Measurements from ENCODE around the gene CAPN3.
A peak's percentile ranks its signal among the peaks of the same experiment; 100 is the strongest.

Gene CAPN3

DNA sequence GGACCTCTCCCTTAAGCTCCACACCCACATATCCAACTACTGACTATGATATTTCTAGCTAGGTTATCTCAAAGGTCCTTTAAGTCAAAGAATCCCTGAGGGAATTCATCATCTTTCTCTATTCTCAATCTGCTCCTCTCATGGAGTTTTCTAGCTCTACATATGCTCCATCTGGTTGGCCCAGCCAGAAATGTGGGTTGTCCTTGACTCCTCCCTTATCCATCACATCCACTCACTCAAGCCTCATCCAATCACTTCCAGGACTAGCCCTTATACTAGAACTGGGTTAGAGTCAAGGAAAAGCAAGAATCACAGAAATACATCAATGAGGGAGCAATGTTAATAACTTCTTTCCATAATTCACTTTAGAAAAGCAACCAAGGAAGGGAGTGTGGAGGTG lies 86.2 kb downstream of the CAPN3 start:
- TF ChIP-seq, protein P1, sequence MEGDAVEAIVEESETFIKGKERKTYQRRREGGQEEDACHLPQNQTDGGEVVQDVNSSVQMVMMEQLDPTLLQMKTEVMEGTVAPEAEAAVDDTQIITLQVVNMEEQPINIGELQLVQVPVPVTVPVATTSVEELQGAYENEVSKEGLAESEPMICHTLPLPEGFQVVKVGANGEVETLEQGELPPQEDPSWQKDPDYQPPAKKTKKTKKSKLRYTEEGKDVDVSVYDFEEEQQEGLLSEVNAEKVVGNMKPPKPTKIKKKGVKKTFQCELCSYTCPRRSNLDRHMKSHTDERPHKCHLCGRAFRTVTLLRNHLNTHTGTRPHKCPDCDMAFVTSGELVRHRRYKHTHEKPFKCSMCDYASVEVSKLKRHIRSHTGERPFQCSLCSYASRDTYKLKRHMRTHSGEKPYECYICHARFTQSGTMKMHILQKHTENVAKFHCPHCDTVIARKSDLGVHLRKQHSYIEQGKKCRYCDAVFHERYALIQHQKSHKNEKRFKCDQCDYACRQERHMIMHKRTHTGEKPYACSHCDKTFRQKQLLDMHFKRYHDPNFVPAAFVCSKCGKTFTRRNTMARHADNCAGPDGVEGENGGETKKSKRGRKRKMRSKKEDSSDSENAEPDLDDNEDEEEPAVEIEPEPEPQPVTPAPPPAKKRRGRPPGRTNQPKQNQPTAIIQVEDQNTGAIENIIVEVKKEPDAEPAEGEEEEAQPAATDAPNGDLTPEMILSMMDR (IDR thresholded peaks at IDR 0.05; ENCODE audit: low read depth, low read length) = no peak
- no peak for DNase-seq (ENCODE audit: low read depth in 2 of 2)
- H3K4me3 ChIP-seq (replicated peaks in 1 of 2; ENCODE audit: low read depth in 2 of 2, low read length in 2 of 2) = no peak overlapping the region

DNA sequence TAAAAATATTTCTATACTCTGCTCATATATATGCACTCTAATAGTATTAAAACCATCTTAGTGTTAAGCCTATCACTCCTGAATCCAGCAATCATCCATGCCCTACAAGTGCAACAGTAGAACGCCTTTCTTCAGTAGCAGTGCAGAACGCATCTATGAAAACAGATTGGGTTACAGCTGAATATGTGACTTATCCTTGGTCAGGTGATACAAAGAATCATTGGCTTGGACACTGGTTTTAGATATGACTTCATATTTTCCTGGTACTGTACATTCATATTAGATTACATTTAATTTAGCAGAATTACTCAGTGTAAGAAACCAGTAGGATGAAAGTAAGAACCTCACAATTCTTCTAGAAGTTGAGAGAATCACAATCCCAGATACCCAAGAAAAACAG lies 88.3 kb downstream of the CAPN3 start:
- no peak for DNase-seq (ENCODE audit: low read depth in 2 of 2)
- no peak overlapping the region for H3K4me3 ChIP-seq (replicated peaks in 1 of 2; ENCODE audit: low read depth in 2 of 2, low read length in 2 of 2)
- TF ChIP-seq, protein P1 (IDR thresholded peaks at IDR 0.05; ENCODE audit: low read depth, low read length) = no peak

DNA sequence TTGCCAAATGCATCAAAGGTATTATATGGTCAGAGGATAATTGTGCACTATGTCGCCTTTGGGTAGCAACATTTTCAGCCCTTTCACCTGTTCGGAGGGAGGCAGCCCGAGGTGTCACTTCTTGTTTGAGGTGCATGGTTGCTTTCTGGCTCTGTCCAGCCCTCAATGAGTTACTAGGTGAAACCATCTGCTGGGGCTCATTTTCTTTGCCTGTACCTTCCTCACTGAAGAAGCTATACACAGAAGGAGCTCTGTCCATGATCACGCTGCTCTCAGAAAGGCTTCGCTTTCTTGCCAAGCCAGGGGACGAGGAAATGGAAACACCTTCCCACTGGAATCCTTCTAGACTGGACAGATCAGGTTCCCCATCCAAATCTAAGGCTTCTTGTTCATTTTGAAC lies 89.0 kb downstream of the CAPN3 start:
- no peak overlapping the region for H3K4me3 ChIP-seq (replicated peaks in 1 of 2; ENCODE audit: low read depth in 2 of 2, low read length in 2 of 2)
- TF ChIP-seq, protein P1 (IDR thresholded peaks at IDR 0.05; ENCODE audit: low read depth, low read length) = no peak
- DNase-seq (ENCODE audit: low read depth in 2 of 2) = no peak

DNA sequence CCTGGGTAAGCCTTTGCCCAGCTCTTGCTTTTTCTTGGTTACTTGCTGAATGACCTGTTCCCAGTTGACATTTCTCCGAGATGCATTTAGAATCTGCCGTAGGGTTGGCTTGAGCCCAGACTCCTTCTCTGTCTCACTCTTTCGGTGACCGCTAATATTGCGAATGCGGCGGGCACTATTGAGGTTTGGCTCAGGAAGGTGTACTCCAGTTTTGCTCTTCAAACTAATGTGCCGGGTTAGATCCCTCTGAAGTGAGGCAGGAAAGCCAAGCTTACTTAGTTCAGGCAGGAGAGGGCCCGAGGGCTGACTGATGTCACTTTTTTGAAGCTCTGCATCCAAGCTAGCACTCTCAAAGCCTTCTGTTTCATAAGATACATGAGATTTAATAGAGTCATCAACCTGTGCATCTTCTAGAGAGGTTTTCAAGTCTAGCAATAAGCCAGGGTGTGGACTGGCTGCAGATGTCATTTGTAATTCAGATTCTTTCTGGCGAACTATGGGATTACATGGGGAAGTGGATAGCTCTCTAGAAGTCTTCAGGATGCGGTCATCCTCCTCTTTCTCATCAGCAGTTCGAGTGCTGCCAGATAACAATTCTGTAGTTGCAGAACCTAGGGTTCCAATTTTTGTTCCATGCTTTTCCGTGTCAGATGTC lies 90.6 kb downstream of the CAPN3 start:
- H3K4me3 ChIP-seq (replicated peaks in 1 of 2; ENCODE audit: low read depth in 2 of 2, low read length in 2 of 2) = no peak overlapping the region
- TF ChIP-seq, protein P1 (IDR thresholded peaks at IDR 0.05; ENCODE audit: low read depth, low read length) = no peak
- DNase-seq (ENCODE audit: low read depth in 2 of 2) = no peak

- no peak for DNase-seq (ENCODE audit: low read depth in 2 of 2)
- no peak overlapping the region for H3K4me3 ChIP-seq (replicated peaks in 1 of 2; ENCODE audit: low read depth in 2 of 2, low read length in 2 of 2)
- TF ChIP-seq, protein P1 (IDR thresholded peaks at IDR 0.05; ENCODE audit: low read depth, low read length) = no peak
Measured at GRCh38 chr15:42450425-42450790, 91.1 kb downstream of the CAPN3 start.

- no peak for DNase-seq (ENCODE audit: low read depth in 2 of 2)
- H3K4me3 ChIP-seq (replicated peaks in 1 of 2; ENCODE audit: low read depth in 2 of 2, low read length in 2 of 2) = no peak overlapping the region
- TF ChIP-seq, protein P1 (IDR thresholded peaks at IDR 0.05; ENCODE audit: low read depth, low read length) = no peak
Measured at GRCh38 chr15:42453826-42454225, 94.5 kb downstream of the CAPN3 start.

- H3K4me3 ChIP-seq (replicated peaks in 1 of 2; ENCODE audit: low read depth in 2 of 2, low read length in 2 of 2) = no peak overlapping the region
- TF ChIP-seq, protein P1 (IDR thresholded peaks at IDR 0.05; ENCODE audit: low read depth, low read length) = no peak
- peak; percentile 14 to 41 for DNase-seq (ENCODE audit: low read depth in 2 of 2)
Measured at GRCh38 chr15:42456531-42456930, 97.2 kb downstream of the CAPN3 start.
